Liver (tissue), 3 donors: Measurements from ENCODE around the gene CH25H.

ENCODE experiments used
- FOXA1 ChIP-seq: IDR thresholded peaks from 2 replicates; pipeline ENCODE4 v1.6.1; 2016; ENCODE audit warnings: antibody characterized with exemption
- GABPA ChIP-seq, 2 donors: IDR thresholded peaks in 1 of 2; conservative IDR thresholded peaks in 1 of 2; 2 replicates each; pipeline ENCODE4 v1.6.1; 2016; ENCODE audit warnings: antibody characterized with exemption in 2 of 2, mild to moderate bottlenecking in 1 of 2, moderate library complexity in 1 of 2
- HNF4A ChIP-seq, 2 donors: conservative IDR thresholded peaks; 2 replicates each; pipeline ENCODE4 v1.6.1; 2016; ENCODE audit warnings: antibody characterized with exemption in 2 of 2, mild to moderate bottlenecking in 2 of 2
- RAD21 ChIP-seq, 2 donors: IDR thresholded peaks; 2 replicates each; pipeline ENCODE4 v1.6.1; 2016; ENCODE audit warnings: antibody characterized with exemption in 2 of 2, mild to moderate bottlenecking in 2 of 2
- SP1 ChIP-seq: IDR thresholded peaks from 2 replicates; pipeline ENCODE4 v1.6.1; 2018; ENCODE audit warnings: antibody characterized with exemption, mild to moderate bottlenecking
- TAF1 ChIP-seq: conservative IDR thresholded peaks from 2 replicates; pipeline ENCODE4 v1.6.1; 2016; ENCODE audit warnings: antibody characterized with exemption, mild to moderate bottlenecking
- YY1 ChIP-seq: IDR thresholded peaks from 2 replicates; pipeline ENCODE4 v1.6.1; 2016; ENCODE audit warnings: antibody characterized with exemption, mild to moderate bottlenecking
- TF ChIP-seq, protein P1 (sequence below): fragments of 150-350 bp; IDR thresholded peaks from 2 replicates; pipeline ENCODE4 v1.5.1; 2017; ENCODE audit warnings: improper control_type of control experiment, low read depth, low read length; ENCODE audit not compliant: missing input control
- TF ChIP-seq, protein P2 (sequence below): IDR thresholded peaks from 2 replicates; pipeline ENCODE4 v1.6.1; 2016; ENCODE audit warnings: antibody characterized with exemption, mild to moderate bottlenecking
- TF ChIP-seq, protein P3 (sequence below): IDR thresholded peaks from 2 replicates; pipeline ENCODE4 v1.6.1; 2016; ENCODE audit warnings: antibody characterized with exemption
- TF ChIP-seq, protein P4 (sequence below): IDR thresholded peaks from 2 replicates; pipeline ENCODE4 v1.6.1; 2016; ENCODE audit warnings: antibody characterized with exemption
- TF ChIP-seq, protein P5 (sequence below): IDR thresholded peaks from 2 replicates; pipeline ENCODE4 v1.6.1; 2016; ENCODE audit warnings: antibody characterized with exemption
- donor health status: healthy.
- donor health status: healthy.

DNA sequence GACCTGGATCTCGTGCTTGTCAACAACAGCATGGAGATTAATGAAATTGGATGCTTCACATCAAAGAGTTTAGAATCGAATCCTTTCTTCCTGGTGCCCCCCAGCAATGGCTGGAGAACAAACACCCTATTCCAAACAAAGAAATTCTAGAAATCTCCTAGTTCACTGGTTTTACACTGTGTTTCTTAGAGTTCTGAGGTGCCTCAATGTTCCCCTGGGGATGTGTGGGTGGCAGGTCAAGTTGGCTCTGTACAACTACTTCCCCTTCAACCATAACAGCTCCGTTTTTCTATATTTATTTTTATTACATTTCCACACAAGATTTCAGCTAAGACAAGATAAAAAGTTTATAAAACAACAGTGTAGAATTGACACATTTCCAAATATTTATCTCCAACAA lies 22.5 kb downstream of the CH25H start:
- no peak for TF ChIP-seq FOXA1
- no peak for TF ChIP-seq HNF4A (conservative IDR thresholded peaks at IDR 0.05)
- TF ChIP-seq, protein P1, sequence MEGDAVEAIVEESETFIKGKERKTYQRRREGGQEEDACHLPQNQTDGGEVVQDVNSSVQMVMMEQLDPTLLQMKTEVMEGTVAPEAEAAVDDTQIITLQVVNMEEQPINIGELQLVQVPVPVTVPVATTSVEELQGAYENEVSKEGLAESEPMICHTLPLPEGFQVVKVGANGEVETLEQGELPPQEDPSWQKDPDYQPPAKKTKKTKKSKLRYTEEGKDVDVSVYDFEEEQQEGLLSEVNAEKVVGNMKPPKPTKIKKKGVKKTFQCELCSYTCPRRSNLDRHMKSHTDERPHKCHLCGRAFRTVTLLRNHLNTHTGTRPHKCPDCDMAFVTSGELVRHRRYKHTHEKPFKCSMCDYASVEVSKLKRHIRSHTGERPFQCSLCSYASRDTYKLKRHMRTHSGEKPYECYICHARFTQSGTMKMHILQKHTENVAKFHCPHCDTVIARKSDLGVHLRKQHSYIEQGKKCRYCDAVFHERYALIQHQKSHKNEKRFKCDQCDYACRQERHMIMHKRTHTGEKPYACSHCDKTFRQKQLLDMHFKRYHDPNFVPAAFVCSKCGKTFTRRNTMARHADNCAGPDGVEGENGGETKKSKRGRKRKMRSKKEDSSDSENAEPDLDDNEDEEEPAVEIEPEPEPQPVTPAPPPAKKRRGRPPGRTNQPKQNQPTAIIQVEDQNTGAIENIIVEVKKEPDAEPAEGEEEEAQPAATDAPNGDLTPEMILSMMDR, result no peak
- TF ChIP-seq, protein P2, sequence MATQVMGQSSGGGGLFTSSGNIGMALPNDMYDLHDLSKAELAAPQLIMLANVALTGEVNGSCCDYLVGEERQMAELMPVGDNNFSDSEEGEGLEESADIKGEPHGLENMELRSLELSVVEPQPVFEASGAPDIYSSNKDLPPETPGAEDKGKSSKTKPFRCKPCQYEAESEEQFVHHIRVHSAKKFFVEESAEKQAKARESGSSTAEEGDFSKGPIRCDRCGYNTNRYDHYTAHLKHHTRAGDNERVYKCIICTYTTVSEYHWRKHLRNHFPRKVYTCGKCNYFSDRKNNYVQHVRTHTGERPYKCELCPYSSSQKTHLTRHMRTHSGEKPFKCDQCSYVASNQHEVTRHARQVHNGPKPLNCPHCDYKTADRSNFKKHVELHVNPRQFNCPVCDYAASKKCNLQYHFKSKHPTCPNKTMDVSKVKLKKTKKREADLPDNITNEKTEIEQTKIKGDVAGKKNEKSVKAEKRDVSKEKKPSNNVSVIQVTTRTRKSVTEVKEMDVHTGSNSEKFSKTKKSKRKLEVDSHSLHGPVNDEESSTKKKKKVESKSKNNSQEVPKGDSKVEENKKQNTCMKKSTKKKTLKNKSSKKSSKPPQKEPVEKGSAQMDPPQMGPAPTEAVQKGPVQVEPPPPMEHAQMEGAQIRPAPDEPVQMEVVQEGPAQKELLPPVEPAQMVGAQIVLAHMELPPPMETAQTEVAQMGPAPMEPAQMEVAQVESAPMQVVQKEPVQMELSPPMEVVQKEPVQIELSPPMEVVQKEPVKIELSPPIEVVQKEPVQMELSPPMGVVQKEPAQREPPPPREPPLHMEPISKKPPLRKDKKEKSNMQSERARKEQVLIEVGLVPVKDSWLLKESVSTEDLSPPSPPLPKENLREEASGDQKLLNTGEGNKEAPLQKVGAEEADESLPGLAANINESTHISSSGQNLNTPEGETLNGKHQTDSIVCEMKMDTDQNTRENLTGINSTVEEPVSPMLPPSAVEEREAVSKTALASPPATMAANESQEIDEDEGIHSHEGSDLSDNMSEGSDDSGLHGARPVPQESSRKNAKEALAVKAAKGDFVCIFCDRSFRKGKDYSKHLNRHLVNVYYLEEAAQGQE, result no peak
- no peak for TF ChIP-seq GABPA (IDR thresholded peaks at IDR 0.05 in 1 of 2, conservative IDR thresholded peaks at IDR 0.05 in 1 of 2)
- TF ChIP-seq RAD21 (IDR thresholded peaks at IDR 0.05), result no peak
- TF ChIP-seq, protein P3, sequence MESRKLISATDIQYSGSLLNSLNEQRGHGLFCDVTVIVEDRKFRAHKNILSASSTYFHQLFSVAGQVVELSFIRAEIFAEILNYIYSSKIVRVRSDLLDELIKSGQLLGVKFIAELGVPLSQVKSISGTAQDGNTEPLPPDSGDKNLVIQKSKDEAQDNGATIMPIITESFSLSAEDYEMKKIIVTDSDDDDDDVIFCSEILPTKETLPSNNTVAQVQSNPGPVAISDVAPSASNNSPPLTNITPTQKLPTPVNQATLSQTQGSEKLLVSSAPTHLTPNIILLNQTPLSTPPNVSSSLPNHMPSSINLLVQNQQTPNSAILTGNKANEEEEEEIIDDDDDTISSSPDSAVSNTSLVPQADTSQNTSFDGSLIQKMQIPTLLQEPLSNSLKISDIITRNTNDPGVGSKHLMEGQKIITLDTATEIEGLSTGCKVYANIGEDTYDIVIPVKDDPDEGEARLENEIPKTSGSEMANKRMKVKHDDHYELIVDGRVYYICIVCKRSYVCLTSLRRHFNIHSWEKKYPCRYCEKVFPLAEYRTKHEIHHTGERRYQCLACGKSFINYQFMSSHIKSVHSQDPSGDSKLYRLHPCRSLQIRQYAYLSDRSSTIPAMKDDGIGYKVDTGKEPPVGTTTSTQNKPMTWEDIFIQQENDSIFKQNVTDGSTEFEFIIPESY, result no peak
- TF ChIP-seq, protein P4, sequence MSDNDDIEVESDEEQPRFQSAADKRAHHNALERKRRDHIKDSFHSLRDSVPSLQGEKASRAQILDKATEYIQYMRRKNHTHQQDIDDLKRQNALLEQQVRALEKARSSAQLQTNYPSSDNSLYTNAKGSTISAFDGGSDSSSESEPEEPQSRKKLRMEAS, result no peak
- TF ChIP-seq, protein P5, sequence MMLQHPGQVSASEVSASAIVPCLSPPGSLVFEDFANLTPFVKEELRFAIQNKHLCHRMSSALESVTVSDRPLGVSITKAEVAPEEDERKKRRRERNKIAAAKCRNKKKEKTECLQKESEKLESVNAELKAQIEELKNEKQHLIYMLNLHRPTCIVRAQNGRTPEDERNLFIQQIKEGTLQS, result no peak
- TF ChIP-seq YY1, result no peak
- no peak for TF ChIP-seq TAF1
- no peak for TF ChIP-seq SP1
